Esophagus muscularis mucosa (tissue), 4 donors: ENCODE measurements around the gene SEPHS1. TPM values are rescaled to one million over a fixed set of nuclear protein-coding genes. Genes with fewer than 3 reads are reported as not detected.

Source experiments
- DNase-seq: peaks from one replicate; pipeline ENCODE4 v3.0.0-alpha.2; 2017; ENCODE audit errors: extremely low spot score
- H3K27ac ChIP-seq, 4 donors: fragments of 200-600 bp; sonication (generic); replicated peaks in 1 of 4; 1 replicate in 3 of 4; 2 replicates in 1 of 4; pipeline ENCODE4 v1.5.1; 2016 to 2019; ENCODE audit warnings: mild to moderate bottlenecking in 1 of 4
- H3K27me3 ChIP-seq, 4 donors: fragments of 200-600 bp; sonication (generic); one replicate each; pipeline versions ENCODE4 v1.5.1 to v1.6.0; 2016 to 2019
- H3K36me3 ChIP-seq, 4 donors: fragments of 200-600 bp; sonication (generic); one replicate each; pipeline ENCODE4 v1.5.1; 2016 to 2019
- H3K4me1 ChIP-seq, 4 donors: fragments of 200-600 bp; sonication (generic); one replicate each; pipeline ENCODE4 v1.5.1; 2016 to 2019
- H3K4me3 ChIP-seq, 4 donors: fragments of 200-600 bp; sonication (generic); 1 replicate in 2 of 4; 2 replicates in 2 of 4; pipeline ENCODE4 v1.5.1; 2016 to 2019; ENCODE audit warnings: mild to moderate bottlenecking in 4 of 4, moderate library complexity in 1 of 4
- H3K9me3 ChIP-seq, 4 donors: fragments of 200-600 bp; sonication (generic); 1 replicate in 3 of 4; 2 replicates in 1 of 4; pipeline ENCODE4 v1.5.1; 2016 to 2019
- EP300 ChIP-seq: sonication (generic); formaldehyde crosslinking; IDR thresholded peaks from one replicate; pipeline ENCODE4 v1.6.1; 2017; ENCODE audit warnings: antibody characterized with exemption
- POLR2A ChIP-seq: fragments of 450-650 bp; IDR thresholded peaks from one replicate; pipeline ENCODE4 v1.6.1; 2017; ENCODE audit warnings: antibody characterized with exemption, moderate library complexity, mild to moderate bottlenecking, low read depth
- POLR2AphosphoS5 ChIP-seq, 2 donors: sonication (generic); formaldehyde crosslinking; IDR thresholded peaks; one replicate each; pipeline ENCODE4 v1.6.1; 2017; ENCODE audit warnings: antibody characterized with exemption in 2 of 2
- WGBS: methylation state at CpG from one replicate; pipeline ENCODE4 v1.1.5; 2018; 5-methylcytosine and 5-hydroxymethylcytosine counted together
- intact Hi-C: fragments of 100-400 bp; cut with DNase I; formaldehyde crosslinking; loops from one replicate; pipeline ENCODE4 v1.15.1; 2023
- total RNA-seq, 4 donors: library from RNA; depleted of rRNA; stranded (reverse); fragments of >200 nt; gene quantifications; one replicate each; pipeline versions ENCODE4 v1.1.0 to v1.2.1, GENCODE V29; 2016
- TF ChIP-seq, protein P1 (sequence below), 3 experiments: fragments of 200-600 bp in 2 of 3; fragments of 450-650 bp in 1 of 3; sonication (generic) in 2 of 3; IDR thresholded peaks; one replicate each; pipeline ENCODE4 v1.5.1; 2017 to 2019; ENCODE audit warnings: antibody characterized with exemption in 3 of 3, mild to moderate bottlenecking in 2 of 3, moderate library complexity in 1 of 3

The SEPHS1 gene
- total RNA-seq, 4 donors from 2014 or later, result 37.0 to 53.1 (median 46.0) TPM

DNA sequence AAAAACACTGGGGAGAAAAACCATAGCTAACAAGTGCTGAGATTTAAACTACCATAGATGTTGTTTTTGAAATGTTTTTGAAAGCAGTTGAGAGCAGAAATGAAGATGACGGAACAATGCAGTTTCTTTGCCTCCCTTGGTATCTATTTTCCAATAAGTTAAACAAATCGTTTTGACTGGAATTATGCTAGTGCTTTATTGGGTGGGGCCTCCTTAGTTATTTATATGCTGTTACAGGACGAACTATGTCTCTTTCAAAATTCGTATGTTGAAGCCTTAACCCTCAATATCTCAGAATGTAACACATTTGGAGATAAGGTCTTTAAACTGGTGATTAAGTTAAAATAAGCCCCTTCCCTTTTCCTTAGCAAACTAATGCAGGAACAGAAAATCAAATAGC lies 45.5 kb upstream of the SEPHS1 start:
- intact Hi-C loops, result no loop called here
- no peaks in the 10 kb centered on the region for H3K36me3 ChIP-seq
- H3K27ac ChIP-seq, result no peak overlapping the region
- 57% methylated on average over 4 of the region's 4 CpGs for WGBS
- no peak for TF ChIP-seq POLR2A
- TF ChIP-seq POLR2AphosphoS5 (IDR thresholded peaks at IDR 0.05), result no peak
- no peak for TF ChIP-seq EP300
- TF ChIP-seq, protein P1, sequence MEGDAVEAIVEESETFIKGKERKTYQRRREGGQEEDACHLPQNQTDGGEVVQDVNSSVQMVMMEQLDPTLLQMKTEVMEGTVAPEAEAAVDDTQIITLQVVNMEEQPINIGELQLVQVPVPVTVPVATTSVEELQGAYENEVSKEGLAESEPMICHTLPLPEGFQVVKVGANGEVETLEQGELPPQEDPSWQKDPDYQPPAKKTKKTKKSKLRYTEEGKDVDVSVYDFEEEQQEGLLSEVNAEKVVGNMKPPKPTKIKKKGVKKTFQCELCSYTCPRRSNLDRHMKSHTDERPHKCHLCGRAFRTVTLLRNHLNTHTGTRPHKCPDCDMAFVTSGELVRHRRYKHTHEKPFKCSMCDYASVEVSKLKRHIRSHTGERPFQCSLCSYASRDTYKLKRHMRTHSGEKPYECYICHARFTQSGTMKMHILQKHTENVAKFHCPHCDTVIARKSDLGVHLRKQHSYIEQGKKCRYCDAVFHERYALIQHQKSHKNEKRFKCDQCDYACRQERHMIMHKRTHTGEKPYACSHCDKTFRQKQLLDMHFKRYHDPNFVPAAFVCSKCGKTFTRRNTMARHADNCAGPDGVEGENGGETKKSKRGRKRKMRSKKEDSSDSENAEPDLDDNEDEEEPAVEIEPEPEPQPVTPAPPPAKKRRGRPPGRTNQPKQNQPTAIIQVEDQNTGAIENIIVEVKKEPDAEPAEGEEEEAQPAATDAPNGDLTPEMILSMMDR (IDR thresholded peaks at IDR 0.05), result no peak
- no peaks in the 10 kb centered on the region for H3K27me3 ChIP-seq
- H3K4me3 ChIP-seq, result no peak overlapping the region
- H3K4me1 ChIP-seq, result no peaks in the 10 kb centered on the region
- no peak for DNase-seq
- H3K9me3 ChIP-seq, result no peaks in the 10 kb centered on the region

DNA sequence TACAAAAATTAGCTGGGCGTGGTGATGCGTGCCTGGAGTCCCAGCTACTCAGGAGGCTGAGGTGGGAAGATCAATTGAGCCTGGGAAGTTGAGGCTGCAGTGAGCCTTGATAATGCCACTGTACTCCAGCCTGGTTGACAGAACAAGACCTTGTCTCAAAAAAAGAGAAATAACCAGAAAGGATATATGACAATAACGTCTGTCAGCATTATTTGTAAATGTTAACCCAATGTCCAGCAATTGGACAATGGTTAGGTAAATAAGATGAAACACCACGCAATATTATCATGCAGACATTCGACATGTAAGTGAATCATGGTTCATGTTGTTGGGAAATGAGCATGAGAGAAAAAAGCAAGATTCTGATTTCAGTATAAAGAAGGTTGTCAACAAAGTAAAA lies 44.6 kb upstream of the SEPHS1 start:
- no peaks in the 10 kb centered on the region for H3K9me3 ChIP-seq
- WGBS, result 91% methylated on average over 5 of the region's 5 CpGs
- DNase-seq, result no peak
- TF ChIP-seq POLR2A (no peak), EP300 (no peak)
- H3K27ac ChIP-seq, result no peak overlapping the region
- no peaks in the 10 kb centered on the region for H3K27me3 ChIP-seq
- no peaks in the 10 kb centered on the region for H3K4me1 ChIP-seq
- H3K4me3 ChIP-seq, result no peak overlapping the region
- no peaks in the 10 kb centered on the region for H3K36me3 ChIP-seq
- intact Hi-C loops, result no loop called here

DNA sequence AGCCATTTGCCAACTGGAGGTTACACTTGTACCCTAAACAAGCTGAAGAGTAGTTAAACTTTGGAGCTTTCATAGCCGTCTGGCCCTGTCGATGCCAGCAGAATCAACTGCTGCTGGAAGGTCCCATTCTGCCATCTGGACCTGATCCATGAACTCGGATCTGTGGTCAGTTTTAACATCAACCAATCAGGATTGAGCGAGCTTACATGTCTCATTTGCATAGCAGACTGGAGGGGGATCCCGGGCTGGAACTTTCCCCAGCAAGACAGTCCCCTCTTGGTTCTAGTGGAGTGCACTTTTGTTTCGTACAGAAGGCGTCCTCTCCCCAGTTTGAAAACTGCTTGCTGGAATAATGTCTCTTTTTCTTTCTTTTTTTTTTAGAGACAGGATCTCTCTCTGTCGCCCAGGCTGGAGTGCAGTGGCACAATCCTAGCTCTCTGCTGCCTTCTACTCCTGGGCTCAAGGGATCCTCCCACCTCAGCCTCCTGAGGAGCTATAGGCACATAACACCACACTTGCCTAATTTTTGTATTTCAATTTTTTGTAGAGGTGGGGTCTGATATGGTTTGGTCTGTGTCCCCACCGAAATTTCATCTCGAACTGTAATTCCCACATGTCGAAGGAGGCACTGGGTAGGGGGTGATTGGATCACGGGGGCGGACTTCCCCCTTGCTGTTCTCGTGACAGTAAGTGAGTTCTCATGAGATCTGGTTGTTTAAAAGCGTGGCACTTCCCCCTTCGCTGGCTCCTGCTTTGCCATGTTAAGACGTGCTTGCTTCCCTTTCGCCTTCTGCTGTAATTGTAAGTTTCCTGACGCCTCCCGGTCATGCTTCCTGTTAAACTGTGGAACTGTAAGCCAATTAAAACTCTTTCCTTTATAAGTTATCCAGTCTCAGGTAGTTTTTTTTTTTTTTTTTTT lies 42.8 kb upstream of the SEPHS1 start:
- H3K4me3 ChIP-seq, result peak overlapping the region in 1 of 4 donors; percentile 0
- TF ChIP-seq POLR2AphosphoS5 (IDR thresholded peaks at IDR 0.05), result peak in 1 of 2 donors; percentile 31
- TF ChIP-seq, protein P1 (IDR thresholded peaks at IDR 0.05), result no peak
- intact Hi-C loops, result no loop called here
- H3K27ac ChIP-seq, result peak overlapping the region in 1 of 4 donors; percentile 38
- 58% methylated on average over 20 of the region's 20 CpGs for WGBS
- H3K4me1 ChIP-seq, result no peaks in the 10 kb centered on the region
- no peaks in the 10 kb centered on the region for H3K36me3 ChIP-seq
- peaks cover 0 to 4% (median 0%) of the 10 kb centered on the region in 4 donors for H3K27me3 ChIP-seq
- DNase-seq, result no peak
- no peaks in the 10 kb centered on the region for H3K9me3 ChIP-seq

DNA sequence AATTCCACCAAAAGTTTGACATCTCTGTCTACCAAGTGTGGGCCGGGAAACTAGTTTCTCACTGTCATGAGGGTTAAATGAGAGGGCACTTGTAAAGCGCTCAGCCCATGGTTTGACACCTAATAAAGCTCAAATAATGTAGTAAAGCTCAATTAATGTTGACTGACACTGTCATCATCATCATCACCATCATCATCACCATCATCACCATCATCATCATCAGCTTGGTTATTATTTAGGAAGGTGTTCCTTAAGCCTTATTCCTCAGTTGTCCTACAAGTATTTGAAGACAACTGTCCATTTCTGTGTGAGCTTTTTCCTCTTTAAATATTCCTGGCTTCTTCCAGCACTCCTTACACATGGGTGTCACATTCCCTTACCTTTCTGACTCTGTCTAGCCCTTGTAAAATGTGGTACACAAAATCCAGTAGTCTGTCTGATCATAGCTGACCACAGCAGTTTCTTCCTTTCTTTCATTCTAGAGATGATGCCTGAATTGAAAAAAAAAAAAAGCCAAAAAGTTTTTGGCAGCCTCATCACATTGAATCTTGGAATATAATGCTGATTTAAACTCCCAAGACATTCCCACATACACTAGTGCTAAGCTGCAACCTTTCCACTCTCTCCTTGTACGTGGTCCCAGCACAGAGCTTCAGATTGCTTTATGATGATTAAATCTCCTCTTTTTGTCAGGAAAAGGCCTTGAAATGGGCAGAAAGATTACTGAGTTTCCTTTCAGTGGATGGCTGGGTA lies 40.6 kb upstream of the SEPHS1 start:
- intact Hi-C loops, result no loop called here
- DNase-seq, result no peak
- Histone ChIP-seq H3K9me3 (no peaks in the 10 kb centered on the region), H3K27ac (no peak overlapping the region), H3K27me3 (peaks cover 0 to 23% (median 0%) of the 10 kb centered on the region in 4 donors), H3K4me1 (no peaks in the 10 kb centered on the region), H3K4me3 (no peak overlapping the region), H3K36me3 (no peaks in the 10 kb centered on the region)
- TF ChIP-seq, protein P1 (IDR thresholded peaks at IDR 0.05), result no peak
- TF ChIP-seq POLR2A, result no peak
- TF ChIP-seq EP300, result no peak
- TF ChIP-seq POLR2AphosphoS5 (IDR thresholded peaks at IDR 0.05), result no peak
- 94% methylated on average over 3 of the region's 3 CpGs for WGBS

DNA sequence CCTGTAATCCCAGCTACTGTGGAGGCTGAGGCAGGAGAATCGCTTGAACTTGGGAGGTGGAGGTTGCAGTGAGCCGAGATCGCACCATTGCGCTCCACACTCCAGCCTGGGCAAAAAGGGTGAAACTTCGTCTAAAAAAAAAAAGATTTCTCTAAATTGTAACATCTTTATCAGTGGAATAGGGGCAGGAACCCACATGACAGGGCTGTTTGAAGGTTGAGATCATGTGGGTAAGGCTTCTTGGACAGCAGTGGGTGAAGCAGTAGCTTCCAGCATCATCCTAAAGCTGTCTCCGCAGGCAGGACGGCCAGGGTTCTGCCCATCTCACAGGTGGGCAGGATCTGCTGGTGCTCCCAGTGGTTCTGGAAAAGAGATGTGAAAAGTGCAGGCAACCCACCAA lies 37.9 kb upstream of the SEPHS1 start:
- no peak for DNase-seq
- Histone ChIP-seq H3K27me3 (peaks cover 0 to 50% (median 8%) of the 10 kb centered on the region in 4 donors), H3K4me3 (no peak overlapping the region), H3K4me1 (peaks cover 6 to 11% (median 10%) of the 10 kb centered on the region in 4 donors), H3K36me3 (no peaks in the 10 kb centered on the region), H3K27ac (no peak overlapping the region), H3K9me3 (no peaks in the 10 kb centered on the region)
- TF ChIP-seq POLR2AphosphoS5 (IDR thresholded peaks at IDR 0.05) (no peak), POLR2A (no peak), EP300 (no peak)
- TF ChIP-seq, protein P1 (IDR thresholded peaks at IDR 0.05), result no peak
- 97% methylated on average over 7 of the region's 7 CpGs for WGBS
- intact Hi-C loops, result no loop called here
